Measurements from ENCODE around the gene S100B. TPM values are rescaled to one million over a fixed set of nuclear protein-coding genes. Genes with fewer than 3 reads are reported as not detected.

S100B gene
- total RNA-seq, 2 donors from 2014 or later, result 0.91 to 3.2 TPM

- no peak overlapping the region for H3K4me3 ChIP-seq
- H3K27ac ChIP-seq, result no peak overlapping the region
- WGBS, result 85% methylated on average over 14 of the region's 14 CpGs
- intact Hi-C loops (cut with DNase I), result no loop called here
- TF ChIP-seq POLR2AphosphoS5 (IDR thresholded peaks at IDR 0.05), result no peak
- TF ChIP-seq CTCF (IDR thresholded peaks at IDR 0.05), result no peak
- TF ChIP-seq POLR2A (IDR thresholded peaks at IDR 0.05), result no peak
- no peaks in the 10 kb centered on the region for H3K36me3 ChIP-seq
- no peaks in the 10 kb centered on the region for H3K27me3 ChIP-seq (replicated peaks; ENCODE audit: insufficient read depth)
- H3K4me1 ChIP-seq (replicated peaks), result no peaks in the 10 kb centered on the region
- H3K9me3 ChIP-seq, result no peaks in the 10 kb centered on the region
- DNase-seq (ENCODE audit: low spot score), result no peak
These were observed 1.0 kb upstream of the S100B start for GRCh38 chr21:46605767-46606426.

- TF ChIP-seq POLR2A (IDR thresholded peaks at IDR 0.05), result no peak
- no peaks in the 10 kb centered on the region for H3K36me3 ChIP-seq
- intact Hi-C loops (cut with DNase I), result no loop called here
- no peaks in the 10 kb centered on the region for H3K4me1 ChIP-seq (replicated peaks)
- H3K9me3 ChIP-seq, result no peaks in the 10 kb centered on the region
- 72% methylated on average over 9 of the region's 9 CpGs for WGBS
- H3K4me3 ChIP-seq, result no peak overlapping the region
- no peak overlapping the region for H3K27ac ChIP-seq
- H3K27me3 ChIP-seq (replicated peaks; ENCODE audit: insufficient read depth), result no peaks in the 10 kb centered on the region
- DNase-seq (ENCODE audit: low spot score), result no peak
These were observed 430 bp downstream of the S100B start for GRCh38 chr21:46604329-46604974.

GRCh38 chr21:46603228-46603627, 1.7 kb downstream of the S100B start:
- DNase-seq (ENCODE audit: low spot score), result no peak
- 37% methylated on average over 9 of the region's 9 CpGs for WGBS
- H3K4me3 ChIP-seq, result no peak overlapping the region
- H3K4me1 ChIP-seq (replicated peaks), result no peaks in the 10 kb centered on the region
- H3K9me3 ChIP-seq, result no peaks in the 10 kb centered on the region
- H3K27me3 ChIP-seq (replicated peaks; ENCODE audit: insufficient read depth), result no peaks in the 10 kb centered on the region
- TF ChIP-seq CTCF (IDR thresholded peaks at IDR 0.05), result no peak
- no peak for TF ChIP-seq POLR2AphosphoS5 (IDR thresholded peaks at IDR 0.05)
- no peak for TF ChIP-seq POLR2A (IDR thresholded peaks at IDR 0.05)
- intact Hi-C loops (cut with DNase I), result no loop called here
- H3K27ac ChIP-seq, result no peak overlapping the region
- H3K36me3 ChIP-seq, result no peaks in the 10 kb centered on the region

- Histone ChIP-seq H3K4me1 (replicated peaks) (no peaks in the 10 kb centered on the region), H3K27me3 (replicated peaks; ENCODE audit: insufficient read depth) (no peaks in the 10 kb centered on the region), H3K27ac (no peak overlapping the region), H3K9me3 (no peaks in the 10 kb centered on the region), H3K36me3 (no peaks in the 10 kb centered on the region), H3K4me3 (no peak overlapping the region)
- WGBS, result 65% methylated on average over 9 of the region's 9 CpGs
- no peak for DNase-seq (ENCODE audit: low spot score)
- no peak for TF ChIP-seq CTCF (IDR thresholded peaks at IDR 0.05)
- no peak for TF ChIP-seq POLR2AphosphoS5 (IDR thresholded peaks at IDR 0.05)
- TF ChIP-seq POLR2A (IDR thresholded peaks at IDR 0.05), result no peak
- intact Hi-C loops (cut with DNase I), result no loop called here
These were observed 3.9 kb downstream of the S100B start for GRCh38 chr21:46600978-46601377.

- H3K9me3 ChIP-seq, result no peaks in the 10 kb centered on the region
- no peak for DNase-seq (ENCODE audit: low spot score)
- H3K27me3 ChIP-seq (replicated peaks; ENCODE audit: insufficient read depth), result no peaks in the 10 kb centered on the region
- no peak overlapping the region for H3K27ac ChIP-seq
- no peaks in the 10 kb centered on the region for H3K4me1 ChIP-seq (replicated peaks)
- H3K36me3 ChIP-seq, result no peaks in the 10 kb centered on the region
- intact Hi-C loops (cut with DNase I), result no loop called here
- WGBS, result 68% methylated on average over 5 of the region's 5 CpGs
- no peak for TF ChIP-seq POLR2A (IDR thresholded peaks at IDR 0.05)
- TF ChIP-seq POLR2AphosphoS5 (IDR thresholded peaks at IDR 0.05), result no peak
- no peak for TF ChIP-seq CTCF (IDR thresholded peaks at IDR 0.05)
- no peak overlapping the region for H3K4me3 ChIP-seq
These were observed 4.6 kb downstream of the S100B start for GRCh38 chr21:46600305-46600704.

Measured in prostate gland (tissue), 2 donors.